ENCODE results near the gene CCDC200.
"Not testable (repeated sequence)": the region's sequence is repeated elsewhere in the genome, so short reads cannot be mapped to it uniquely, and the experiment has no call there.

- not testable (repeated sequence) for TF ChIP-seq POLR2A (IDR thresholded peaks at IDR 0.05)
- TF ChIP-seq, protein P1, sequence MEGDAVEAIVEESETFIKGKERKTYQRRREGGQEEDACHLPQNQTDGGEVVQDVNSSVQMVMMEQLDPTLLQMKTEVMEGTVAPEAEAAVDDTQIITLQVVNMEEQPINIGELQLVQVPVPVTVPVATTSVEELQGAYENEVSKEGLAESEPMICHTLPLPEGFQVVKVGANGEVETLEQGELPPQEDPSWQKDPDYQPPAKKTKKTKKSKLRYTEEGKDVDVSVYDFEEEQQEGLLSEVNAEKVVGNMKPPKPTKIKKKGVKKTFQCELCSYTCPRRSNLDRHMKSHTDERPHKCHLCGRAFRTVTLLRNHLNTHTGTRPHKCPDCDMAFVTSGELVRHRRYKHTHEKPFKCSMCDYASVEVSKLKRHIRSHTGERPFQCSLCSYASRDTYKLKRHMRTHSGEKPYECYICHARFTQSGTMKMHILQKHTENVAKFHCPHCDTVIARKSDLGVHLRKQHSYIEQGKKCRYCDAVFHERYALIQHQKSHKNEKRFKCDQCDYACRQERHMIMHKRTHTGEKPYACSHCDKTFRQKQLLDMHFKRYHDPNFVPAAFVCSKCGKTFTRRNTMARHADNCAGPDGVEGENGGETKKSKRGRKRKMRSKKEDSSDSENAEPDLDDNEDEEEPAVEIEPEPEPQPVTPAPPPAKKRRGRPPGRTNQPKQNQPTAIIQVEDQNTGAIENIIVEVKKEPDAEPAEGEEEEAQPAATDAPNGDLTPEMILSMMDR (IDR thresholded peaks at IDR 0.05), result not testable (repeated sequence)
Measured at GRCh38 chr17:43233877-43234276, 5.5 kb upstream of the CCDC200 start, which contains the start of gene RNU2-1.
